Testis (tissue), 2 donors: ENCODE measurements around the gene ERICH3.

Experiments
- POLR2A ChIP-seq: fragments of 450-650 bp; IDR thresholded peaks from one replicate; pipeline ENCODE4 v1.6.1; 2017; ENCODE audit warnings: antibody characterized with exemption, mild to moderate bottlenecking, moderate library complexity
- TF ChIP-seq, protein P1 (sequence below), 3 experiments: fragments of 450-650 bp in 2 of 3; fragments of 200-600 bp in 1 of 3; sonication (generic) in 1 of 3; IDR thresholded peaks; one replicate each; pipeline ENCODE4 v1.5.1; 2016 to 2019; ENCODE audit warnings: antibody characterized with exemption in 3 of 3, mild to moderate bottlenecking in 2 of 3, moderate library complexity in 1 of 3

DNA sequence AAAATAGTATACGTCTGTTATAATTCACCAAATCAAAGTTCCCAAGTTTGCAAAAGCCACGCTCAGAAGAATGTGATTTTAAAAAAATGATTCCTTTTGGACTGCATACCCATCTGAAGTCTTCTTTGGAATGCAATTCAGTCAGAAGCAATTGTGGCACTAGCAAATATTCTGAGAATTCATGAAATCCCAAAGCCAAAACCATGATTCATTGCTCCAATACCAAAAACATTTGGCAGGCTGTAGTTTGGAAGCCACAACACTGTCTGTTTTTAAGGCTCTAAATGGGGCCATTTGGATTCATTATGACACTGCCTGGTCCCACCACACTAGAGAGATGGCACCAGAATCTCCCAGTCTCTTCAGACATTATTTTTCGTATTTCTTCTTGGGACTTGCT, 139.4 kb downstream of the ERICH3 start:
- TF ChIP-seq, protein P1, sequence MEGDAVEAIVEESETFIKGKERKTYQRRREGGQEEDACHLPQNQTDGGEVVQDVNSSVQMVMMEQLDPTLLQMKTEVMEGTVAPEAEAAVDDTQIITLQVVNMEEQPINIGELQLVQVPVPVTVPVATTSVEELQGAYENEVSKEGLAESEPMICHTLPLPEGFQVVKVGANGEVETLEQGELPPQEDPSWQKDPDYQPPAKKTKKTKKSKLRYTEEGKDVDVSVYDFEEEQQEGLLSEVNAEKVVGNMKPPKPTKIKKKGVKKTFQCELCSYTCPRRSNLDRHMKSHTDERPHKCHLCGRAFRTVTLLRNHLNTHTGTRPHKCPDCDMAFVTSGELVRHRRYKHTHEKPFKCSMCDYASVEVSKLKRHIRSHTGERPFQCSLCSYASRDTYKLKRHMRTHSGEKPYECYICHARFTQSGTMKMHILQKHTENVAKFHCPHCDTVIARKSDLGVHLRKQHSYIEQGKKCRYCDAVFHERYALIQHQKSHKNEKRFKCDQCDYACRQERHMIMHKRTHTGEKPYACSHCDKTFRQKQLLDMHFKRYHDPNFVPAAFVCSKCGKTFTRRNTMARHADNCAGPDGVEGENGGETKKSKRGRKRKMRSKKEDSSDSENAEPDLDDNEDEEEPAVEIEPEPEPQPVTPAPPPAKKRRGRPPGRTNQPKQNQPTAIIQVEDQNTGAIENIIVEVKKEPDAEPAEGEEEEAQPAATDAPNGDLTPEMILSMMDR (IDR thresholded peaks at IDR 0.05), result no peak
- TF ChIP-seq POLR2A, result no peak
